ENCODE measurements around the gene NT5DC3.

GRCh38 chr12:103756443-103756842 lies 84.6 kb downstream of the NT5DC3 start:
- TF ChIP-seq CTCF (IDR thresholded peaks at IDR 0.05) (no peak), KDM1A (IDR thresholded peaks at IDR 0.05; ENCODE audit: low read depth) (no peak)
